Vagina (tissue), 2 donors: ENCODE data around the gene STON2.

ENCODE experiments used
- CTCF ChIP-seq, 3 experiments: fragments of 450-650 bp in 2 of 3; fragments of 200-600 bp in 1 of 3; sonication (generic) in 1 of 3; IDR thresholded peaks; one replicate each; pipeline ENCODE4 v1.5.1; 2017 to 2019; ENCODE audit warnings: antibody characterized with exemption in 3 of 3, mild to moderate bottlenecking in 2 of 3, moderate library complexity in 2 of 3
- POLR2A ChIP-seq, 2 donors: fragments of 450-650 bp; IDR thresholded peaks; one replicate each; pipeline ENCODE4 v1.6.1; 2017; ENCODE audit warnings: antibody characterized with exemption in 2 of 2, mild to moderate bottlenecking in 2 of 2, moderate library complexity in 2 of 2
- POLR2AphosphoS5 ChIP-seq, 2 donors: sonication (generic); formaldehyde crosslinking; IDR thresholded peaks; one replicate each; pipeline ENCODE4 v1.9.0; 2017; ENCODE audit warnings: antibody characterized with exemption in 2 of 2, mild to moderate bottlenecking in 2 of 2, low read depth in 1 of 2; ENCODE audit not compliant: insufficient read depth in 1 of 2

DNA sequence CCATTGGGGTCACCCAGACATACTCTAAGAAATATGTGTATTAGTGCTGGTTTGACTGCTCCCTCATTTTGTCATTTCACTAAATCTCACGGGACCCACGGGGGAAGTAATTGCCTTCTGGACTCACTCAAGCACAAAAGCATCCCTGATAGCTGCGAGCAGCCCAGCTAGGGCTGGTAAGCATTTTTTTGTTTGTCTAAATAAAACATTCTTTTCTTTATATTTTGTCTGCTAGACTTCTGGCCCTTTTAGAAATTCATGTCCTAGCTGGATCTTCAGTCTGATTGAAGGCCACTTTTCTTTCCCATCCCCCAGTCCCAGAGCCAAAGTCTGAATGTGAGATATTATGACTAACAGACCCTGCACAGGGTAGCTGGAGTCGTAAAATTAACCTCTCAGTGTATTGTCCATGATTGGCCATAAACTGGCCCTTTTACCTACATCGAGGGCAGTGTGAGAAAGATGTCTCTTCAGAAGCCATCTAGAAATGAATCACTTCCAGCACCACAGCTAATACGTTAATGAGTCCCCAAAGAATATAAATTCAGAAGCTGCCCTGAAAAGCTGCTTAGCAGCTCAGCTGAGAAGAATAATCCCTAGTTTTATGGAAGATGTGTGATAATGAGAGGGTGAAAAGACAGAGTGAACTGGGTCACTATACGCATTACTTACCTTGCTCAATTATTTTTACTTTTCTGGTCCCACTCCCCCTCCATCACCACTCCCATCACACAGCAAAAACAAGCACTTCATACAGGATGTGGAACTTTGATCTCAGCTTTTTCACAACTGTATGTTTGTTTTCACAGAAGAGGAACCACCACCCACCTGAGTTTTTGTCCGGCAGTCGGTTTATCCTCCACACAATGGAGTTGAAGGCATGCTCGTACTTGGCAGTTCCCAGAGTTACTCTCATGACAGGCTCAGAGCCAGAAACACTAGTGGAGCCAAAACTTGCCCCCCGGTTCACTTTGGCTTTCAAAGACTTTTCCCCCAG, 123.8 kb downstream of the STON2 start:
- no peak for TF ChIP-seq POLR2AphosphoS5 (IDR thresholded peaks at IDR 0.05; ENCODE audit: insufficient read depth in 1 of 2, low read depth in 1 of 2)
- no peak for TF ChIP-seq CTCF (IDR thresholded peaks at IDR 0.05)
- TF ChIP-seq POLR2A (IDR thresholded peaks at IDR 0.05), result no peak
